Activated T-cell treated with anti-CD3 and anti-CD28 coated beads for 1 hour (primary cell): ENCODE data around the gene UQCRQ.

ENCODE experiments used
- DNase-seq: peaks from one replicate; pipeline ENCODE4 v3.0.0-alpha.2; 2020; ENCODE audit warnings: low read depth

UQCRQ gene

GRCh38 chr5:132866342-132867045 lies at the start of gene UQCRQ, which contains the start of gene GDF9:
Gene UQCRQ, plus strand, starts transcription at chr5:132866642. Its CDS starts 240 bp downstream, at chr5:132866882.
Gene GDF9, minus strand, starts transcription at chr5:132866469. Its CDS starts 1,936 bp downstream, at chr5:132864533.
- peak; percentile 73 for DNase-seq

- DNase-seq: no peak
Observed at GRCh38 chr5:132817011-132817410, 49.4 kb upstream of the UQCRQ start.

DNA sequence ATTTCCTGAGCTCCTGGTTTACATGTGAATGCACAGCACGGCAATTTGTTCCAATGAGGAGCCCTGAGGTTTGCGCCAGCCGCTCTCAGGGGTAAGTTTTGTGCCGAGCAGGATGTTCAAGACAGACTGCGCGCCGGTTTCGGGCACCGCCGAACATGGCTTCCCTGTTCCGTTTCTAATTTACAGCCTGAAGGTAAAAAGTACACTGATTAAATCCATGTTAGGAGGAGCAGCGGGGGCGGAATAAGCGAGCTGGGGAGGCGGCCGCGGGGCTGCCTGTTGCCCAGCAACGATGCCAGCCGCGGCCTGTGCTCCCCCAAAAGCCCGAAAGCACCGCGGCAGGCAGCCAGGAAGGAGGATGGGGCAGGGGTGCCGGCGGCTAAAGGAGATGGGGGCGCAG lies 47.0 kb upstream of the UQCRQ start:
- no peak for DNase-seq

- peak; percentile 94 for DNase-seq
Observed at GRCh38 chr5:132820162-132820754, 46.2 kb upstream of the UQCRQ start.

DNA sequence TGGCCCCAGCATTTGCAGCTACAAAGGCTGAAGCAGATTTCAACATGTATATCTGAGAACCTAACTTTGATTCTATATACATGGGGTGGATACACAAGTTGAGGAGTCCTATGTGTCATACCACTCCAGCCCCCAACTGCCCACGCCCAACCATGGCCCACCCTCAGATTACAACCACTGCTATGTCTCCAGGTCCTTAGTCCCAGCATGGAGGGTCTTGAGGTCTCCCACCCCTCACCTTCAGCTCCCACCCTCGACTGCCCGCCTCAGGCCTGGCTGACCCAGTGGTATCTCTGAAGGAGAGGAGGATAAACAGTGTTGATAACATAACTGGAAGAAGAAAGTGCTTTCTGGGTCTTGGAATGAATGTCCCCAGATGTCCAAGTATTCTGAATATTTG lies 45.1 kb upstream of the UQCRQ start:
- no peak for DNase-seq

- DNase-seq: no peak
Observed at GRCh38 chr5:132821791-132822190, 44.7 kb upstream of the UQCRQ start.

DNA sequence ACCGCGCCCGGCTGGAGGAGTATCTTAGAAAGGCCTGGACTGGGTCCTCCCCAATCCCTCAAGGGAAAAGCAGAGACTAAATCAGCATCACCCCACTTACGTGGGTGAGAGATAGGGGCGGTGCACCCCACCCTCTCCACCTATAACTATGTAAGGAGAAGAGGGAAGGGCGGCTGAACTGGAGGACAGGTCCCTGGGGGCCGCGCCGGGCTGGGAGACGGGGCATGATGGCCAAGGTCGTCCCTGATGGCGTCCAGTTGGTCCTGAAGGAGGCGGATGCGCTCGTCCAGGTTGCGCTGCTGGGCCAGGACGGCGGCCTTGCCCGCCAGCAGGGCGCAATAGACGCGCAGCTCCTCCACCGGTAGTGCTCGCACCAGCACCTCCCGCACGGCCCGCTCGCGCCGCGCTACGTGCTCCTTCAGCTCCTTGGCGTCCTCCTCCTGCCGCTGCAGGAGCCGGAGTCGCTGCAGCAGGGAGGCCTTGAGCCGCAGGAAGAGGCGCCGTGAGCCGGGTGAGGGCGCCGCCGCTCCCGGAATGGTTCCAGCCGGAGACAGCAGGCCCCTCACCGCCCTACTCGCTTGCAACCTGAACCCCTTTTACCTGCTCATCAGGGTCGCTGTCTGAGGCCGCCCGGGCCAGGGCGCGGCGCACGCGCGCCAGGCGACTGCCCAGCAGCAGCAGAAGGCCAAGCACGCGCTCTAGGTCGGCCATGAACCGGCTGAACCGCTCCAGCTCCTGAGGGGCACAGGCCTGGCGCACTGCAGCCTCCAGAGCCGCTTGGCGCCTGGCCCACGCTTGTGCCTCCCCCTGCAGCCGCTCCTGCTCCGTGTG lies 43.6 kb upstream of the UQCRQ start:
- no peak for DNase-seq

- DNase-seq: no peak
Observed at GRCh38 chr5:132823481-132824050, 42.9 kb upstream of the UQCRQ start.

GRCh38 chr5:132824426-132824825 lies 42.0 kb upstream of the UQCRQ start:
- DNase-seq: no peak

DNA sequence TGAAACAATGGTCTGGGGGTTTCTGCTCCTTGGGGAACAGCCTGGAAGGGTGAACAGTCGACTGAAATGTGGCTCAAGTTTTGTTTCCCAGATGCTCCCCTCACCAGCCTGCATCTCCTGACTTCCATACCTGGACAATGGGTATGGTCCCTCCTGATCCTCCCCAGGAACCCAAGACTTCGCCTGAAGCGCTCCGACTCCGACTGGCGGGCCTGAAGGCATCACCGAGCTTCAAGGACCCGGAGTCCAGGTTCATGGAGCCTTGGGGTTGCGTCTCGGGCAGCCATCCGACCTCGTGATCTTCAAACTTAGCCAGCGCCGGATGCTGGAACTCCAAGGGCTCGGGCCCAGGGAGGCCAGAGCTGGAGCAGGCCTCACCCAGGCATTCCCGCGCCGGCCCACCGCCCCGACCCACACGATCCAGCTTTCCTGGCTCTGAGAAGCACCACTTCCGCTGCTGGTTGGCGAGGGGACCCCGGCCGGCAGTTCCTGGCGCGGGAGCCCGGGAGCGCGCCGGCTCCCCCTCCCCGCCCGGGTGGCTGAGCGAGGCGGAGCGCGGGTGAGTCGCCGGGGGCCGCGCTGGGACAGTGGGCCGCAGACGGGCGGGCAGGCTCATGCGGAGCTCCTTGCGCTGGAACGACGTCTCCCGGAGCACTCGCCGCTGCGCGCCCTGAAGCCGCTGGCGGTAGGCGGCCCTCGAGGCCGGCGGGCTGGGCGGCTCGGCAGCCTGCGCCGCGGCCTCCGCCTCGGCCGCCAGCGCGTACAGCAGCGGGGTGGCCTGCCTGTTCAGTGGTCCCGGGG lies 41.2 kb upstream of the UQCRQ start:
- DNase-seq: no peak

GRCh38 chr5:132825834-132826391 lies 40.5 kb upstream of the UQCRQ start:
- DNase-seq: no peak

DNA sequence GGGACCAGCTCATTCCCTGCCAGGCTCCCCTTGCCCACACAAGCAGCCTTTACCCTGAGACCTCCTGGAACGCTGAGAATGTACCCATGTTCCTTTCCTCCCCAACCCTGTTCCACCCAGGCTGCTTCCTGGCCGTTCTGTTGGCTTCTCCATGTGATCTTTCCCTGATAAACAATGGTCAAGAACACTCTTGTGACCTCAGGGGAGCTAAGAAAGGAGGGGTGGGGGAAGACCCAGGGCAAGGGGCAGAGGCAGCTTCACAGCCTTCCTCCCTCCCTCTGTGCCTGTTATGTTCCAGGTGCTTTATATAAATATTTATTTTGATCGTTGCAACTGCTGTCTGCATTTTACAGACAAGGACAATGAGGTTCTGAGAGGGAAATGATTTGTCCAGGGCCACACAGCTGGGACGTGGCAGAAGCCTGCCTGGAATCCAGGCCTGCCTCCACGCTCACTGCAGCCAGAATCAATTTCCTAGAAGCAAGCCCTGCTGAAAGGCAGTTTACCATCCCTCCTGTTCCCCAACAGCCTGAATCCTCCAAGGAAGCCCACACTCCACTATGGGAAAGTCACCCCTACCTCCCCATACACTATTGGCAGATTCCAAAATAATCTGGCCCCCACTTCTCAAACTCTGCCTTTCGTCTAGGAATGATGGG lies 39.9 kb upstream of the UQCRQ start:
- DNase-seq: no peak

GRCh38 chr5:132827943-132828673 lies 38.3 kb upstream of the UQCRQ start:
- no peak for DNase-seq

DNA sequence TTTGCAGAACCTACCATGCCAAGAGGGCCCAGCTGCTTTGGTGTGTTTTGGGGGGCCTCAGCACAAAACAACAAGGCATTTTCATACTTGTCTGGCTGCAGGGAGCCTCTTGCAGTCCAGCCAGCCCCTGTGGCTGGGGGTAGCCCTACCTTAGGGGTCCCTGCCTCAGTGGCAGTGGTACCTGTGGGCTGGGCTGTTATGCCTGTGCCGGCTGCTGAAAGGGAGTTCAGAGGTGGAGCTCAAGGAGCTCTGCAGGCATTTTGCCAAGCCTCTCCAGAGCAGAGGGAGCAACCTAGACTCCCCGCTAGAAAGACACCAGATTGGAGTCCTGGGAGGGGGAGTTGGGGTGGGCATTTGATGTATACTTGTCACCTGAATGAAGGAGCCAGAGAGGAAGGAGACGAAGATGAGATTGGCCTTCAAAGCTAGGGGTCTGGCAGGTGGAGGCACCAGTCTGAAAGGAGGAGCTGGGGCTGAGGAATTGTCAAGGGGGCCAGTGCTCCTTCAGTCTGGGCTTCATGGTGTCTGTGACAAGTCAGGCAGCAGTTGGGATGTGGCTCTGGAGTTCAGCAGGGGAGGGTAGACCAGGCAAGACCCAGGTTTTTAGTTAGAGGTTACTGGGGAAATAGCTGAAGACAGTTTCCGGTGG lies 37.5 kb upstream of the UQCRQ start:
- no peak for DNase-seq

DNA sequence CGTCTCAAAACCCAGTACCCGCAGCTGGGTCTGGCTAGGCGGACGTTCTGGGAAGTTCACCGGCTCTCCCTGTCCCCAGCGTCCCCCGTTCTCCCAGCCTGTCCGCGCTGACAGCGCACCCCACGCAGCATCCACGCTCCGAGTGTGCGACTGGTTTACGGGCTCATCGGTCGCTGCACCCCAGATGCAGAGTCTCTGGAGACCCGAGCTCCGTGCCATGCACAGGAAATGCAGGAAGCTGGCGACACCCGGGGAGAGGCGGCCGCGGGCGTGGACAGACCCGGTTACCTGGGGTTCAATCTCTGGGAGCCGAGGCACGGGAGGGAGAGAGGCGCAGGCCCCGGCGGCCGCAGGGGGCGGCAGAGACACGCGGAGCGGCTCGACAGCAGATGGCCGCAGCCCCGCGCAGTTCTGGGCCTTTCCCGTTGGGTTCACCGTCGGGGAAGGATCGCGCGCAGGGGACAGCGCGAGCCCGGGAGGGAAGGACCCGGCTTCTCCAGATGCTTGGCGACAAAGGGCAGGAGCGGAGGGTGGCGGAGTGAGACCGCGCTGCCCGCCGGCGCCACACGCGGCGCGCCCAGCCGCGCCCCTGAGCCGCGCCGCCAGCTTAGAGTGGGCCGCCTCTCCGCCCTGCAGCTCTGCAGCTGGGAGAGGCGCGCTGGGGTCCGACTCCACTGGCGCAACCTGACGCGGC lies 36.6 kb upstream of the UQCRQ start:
- peak; percentile 65 for DNase-seq

GRCh38 chr5:132830436-132831094 lies 35.9 kb upstream of the UQCRQ start, which contains the start of gene SHROOM1:
Gene SHROOM1, minus strand, starts transcription at chr5:132830647. Its CDS starts 4,507 bp downstream, at chr5:132826140.
- DNase-seq: no peak

DNA sequence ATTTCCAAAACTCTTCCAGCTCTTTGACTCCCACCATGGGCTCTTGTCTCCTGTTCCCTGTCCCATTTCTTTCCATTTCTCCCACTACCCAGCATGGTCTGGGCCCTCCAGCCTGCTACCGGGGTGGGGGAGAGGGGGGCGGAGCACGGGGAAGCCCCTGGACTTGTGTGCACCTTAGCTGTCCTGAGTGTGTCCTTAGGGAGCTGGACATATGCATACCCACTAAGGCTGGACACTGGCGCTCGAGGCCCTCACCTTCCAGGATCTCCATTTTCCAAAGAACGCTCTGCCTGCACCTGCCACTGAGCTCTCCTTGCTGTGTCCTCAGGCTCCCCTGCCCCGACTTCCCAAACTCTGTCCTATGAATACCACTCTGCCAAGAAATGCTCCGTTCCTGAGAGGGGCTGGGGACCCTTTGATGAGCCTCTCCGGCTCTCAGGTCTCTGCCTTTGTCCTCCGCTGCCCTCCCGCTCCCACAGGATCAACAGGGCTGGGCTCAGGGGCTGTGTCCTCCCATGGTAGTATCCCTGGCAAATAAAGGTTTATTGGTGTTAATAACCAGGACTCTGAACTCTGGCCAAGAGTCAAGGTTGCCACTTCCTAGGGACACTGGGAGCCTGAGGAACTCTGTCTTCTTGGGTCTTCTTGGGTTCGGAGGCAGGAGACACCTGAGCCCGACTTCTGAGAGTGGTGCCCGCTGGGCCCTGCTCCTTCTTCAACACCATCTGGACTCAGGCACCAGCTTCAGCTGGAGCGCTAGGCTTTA lies 35.2 kb upstream of the UQCRQ start:
- no peak for DNase-seq

DNA sequence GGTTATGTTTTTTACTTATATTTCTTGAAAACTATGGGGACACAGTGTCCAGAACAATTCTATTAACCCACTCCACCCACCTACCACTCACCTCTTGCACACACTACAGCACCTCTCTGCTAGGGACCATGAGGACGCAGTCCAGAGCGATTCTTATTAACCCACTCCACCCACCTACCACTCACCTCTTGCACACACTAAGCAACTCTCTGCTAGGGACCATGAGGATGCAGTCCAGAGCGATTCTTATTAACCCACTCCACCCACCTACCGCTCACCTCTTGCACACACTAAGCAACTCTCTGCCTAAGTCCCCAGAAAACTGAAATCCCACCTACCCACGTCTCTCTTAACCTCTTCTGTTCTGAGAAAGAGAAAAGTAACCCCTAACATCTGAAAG lies 33.8 kb upstream of the UQCRQ start:
- DNase-seq: no peak
